ENCODE data around the gene KIAA1958.

KIAA1958 gene

GRCh38 chr9:112659906-112660305 lies 173.3 kb downstream of the KIAA1958 start:
- H3K79me2 ChIP-seq (ENCODE audit: low read length): no peaks in the 10 kb centered on the region
- no peak overlapping the region for H3K4me3 ChIP-seq (ENCODE audit: low read length)
- H2AFZ ChIP-seq (ENCODE audit: low read depth, low read length): no peak overlapping the region
- H3K9ac ChIP-seq (ENCODE audit: low read length): no peak overlapping the region
- H3K27me3 ChIP-seq (ENCODE audit: low read depth, low read length): no peaks in the 10 kb centered on the region
- no peak overlapping the region for H3K4me2 ChIP-seq (ENCODE audit: low read length)
- H3K36me3 ChIP-seq (replicated peaks; ENCODE audit: low read depth, low read length): no peaks in the 10 kb centered on the region
- no peaks in the 10 kb centered on the region for H4K20me1 ChIP-seq (ENCODE audit: insufficient read depth, low read length)
- TF ChIP-seq, protein P1, sequence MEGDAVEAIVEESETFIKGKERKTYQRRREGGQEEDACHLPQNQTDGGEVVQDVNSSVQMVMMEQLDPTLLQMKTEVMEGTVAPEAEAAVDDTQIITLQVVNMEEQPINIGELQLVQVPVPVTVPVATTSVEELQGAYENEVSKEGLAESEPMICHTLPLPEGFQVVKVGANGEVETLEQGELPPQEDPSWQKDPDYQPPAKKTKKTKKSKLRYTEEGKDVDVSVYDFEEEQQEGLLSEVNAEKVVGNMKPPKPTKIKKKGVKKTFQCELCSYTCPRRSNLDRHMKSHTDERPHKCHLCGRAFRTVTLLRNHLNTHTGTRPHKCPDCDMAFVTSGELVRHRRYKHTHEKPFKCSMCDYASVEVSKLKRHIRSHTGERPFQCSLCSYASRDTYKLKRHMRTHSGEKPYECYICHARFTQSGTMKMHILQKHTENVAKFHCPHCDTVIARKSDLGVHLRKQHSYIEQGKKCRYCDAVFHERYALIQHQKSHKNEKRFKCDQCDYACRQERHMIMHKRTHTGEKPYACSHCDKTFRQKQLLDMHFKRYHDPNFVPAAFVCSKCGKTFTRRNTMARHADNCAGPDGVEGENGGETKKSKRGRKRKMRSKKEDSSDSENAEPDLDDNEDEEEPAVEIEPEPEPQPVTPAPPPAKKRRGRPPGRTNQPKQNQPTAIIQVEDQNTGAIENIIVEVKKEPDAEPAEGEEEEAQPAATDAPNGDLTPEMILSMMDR (IDR thresholded peaks at IDR 0.05; ENCODE audit: low read depth, low read length): no peak
- no peak for TF ChIP-seq EZH2phosphoT487 (IDR thresholded peaks at IDR 0.05; ENCODE audit: low read depth)
- H3K9me3 ChIP-seq (ENCODE audit: insufficient read depth, low read length): no peaks in the 10 kb centered on the region
- H3K4me1 ChIP-seq (ENCODE audit: low read length): no peaks in the 10 kb centered on the region
- H3K27ac ChIP-seq (ENCODE audit: low read length): no peak overlapping the region

DNA sequence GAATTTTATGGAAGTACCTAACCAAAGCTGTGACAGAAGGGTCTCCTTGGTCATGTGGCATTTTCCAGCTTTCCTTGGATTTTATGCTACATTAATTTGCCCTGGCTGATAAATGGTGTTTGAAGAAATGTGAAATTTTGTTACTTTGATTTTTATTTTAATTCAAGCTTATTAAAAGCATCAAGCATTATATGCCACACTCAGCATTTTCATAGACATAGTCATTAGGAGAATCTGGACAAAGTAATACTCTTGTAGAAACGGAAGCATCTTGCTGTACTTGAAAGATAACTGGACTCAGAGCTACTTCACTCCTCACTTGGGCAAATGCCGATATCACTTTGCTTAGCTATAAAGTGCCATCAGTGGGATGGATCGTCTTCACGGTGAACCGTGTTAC lies 177.1 kb downstream of the KIAA1958 start:
- H2AFZ ChIP-seq (ENCODE audit: low read depth, low read length): no peak overlapping the region
- H3K9me3 ChIP-seq (ENCODE audit: insufficient read depth, low read length): no peaks in the 10 kb centered on the region
- no peak overlapping the region for H3K27ac ChIP-seq (ENCODE audit: low read length)
- H3K4me2 ChIP-seq (ENCODE audit: low read length): no peak overlapping the region
- H4K20me1 ChIP-seq (ENCODE audit: insufficient read depth, low read length): no peaks in the 10 kb centered on the region
- no peaks in the 10 kb centered on the region for H3K27me3 ChIP-seq (ENCODE audit: low read depth, low read length)
- TF ChIP-seq, protein P1 (IDR thresholded peaks at IDR 0.05; ENCODE audit: low read depth, low read length): no peak
- TF ChIP-seq EZH2phosphoT487 (IDR thresholded peaks at IDR 0.05; ENCODE audit: low read depth): no peak
- no peaks in the 10 kb centered on the region for H3K36me3 ChIP-seq (replicated peaks; ENCODE audit: low read depth, low read length)
- H3K79me2 ChIP-seq (ENCODE audit: low read length): no peaks in the 10 kb centered on the region
- no peaks in the 10 kb centered on the region for H3K4me1 ChIP-seq (ENCODE audit: low read length)
- no peak overlapping the region for H3K4me3 ChIP-seq (ENCODE audit: low read length)
- H3K9ac ChIP-seq (ENCODE audit: low read length): no peak overlapping the region

DNA sequence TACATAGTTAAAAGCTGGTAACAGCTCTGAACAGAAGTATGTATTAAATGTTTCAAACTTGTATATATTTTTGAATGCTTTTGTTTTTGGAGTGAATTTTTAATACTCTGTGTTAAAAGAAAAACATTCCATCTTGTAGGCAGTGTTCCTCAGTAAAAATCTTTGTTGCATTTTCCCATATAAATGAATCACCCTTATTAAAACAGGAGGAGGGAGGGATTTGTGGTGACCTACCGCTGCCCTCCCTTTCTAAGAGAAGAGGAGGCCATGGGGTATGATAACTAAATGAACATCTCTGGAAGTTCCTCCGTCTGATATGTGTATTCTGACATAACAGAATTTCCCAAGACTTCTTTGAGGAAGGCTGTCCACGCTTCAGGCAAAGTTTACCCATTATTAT lies 177.9 kb downstream of the KIAA1958 start:
- Histone ChIP-seq H4K20me1 (ENCODE audit: insufficient read depth, low read length) (no peaks in the 10 kb centered on the region), H3K4me3 (ENCODE audit: low read length) (no peak overlapping the region), H3K4me2 (ENCODE audit: low read length) (no peak overlapping the region), H3K9me3 (ENCODE audit: insufficient read depth, low read length) (no peaks in the 10 kb centered on the region), H3K79me2 (ENCODE audit: low read length) (no peaks in the 10 kb centered on the region), H3K27ac (ENCODE audit: low read length) (no peak overlapping the region), H3K9ac (ENCODE audit: low read length) (no peak overlapping the region), H3K27me3 (ENCODE audit: low read depth, low read length) (no peaks in the 10 kb centered on the region), H2AFZ (ENCODE audit: low read depth, low read length) (no peak overlapping the region), H3K36me3 (replicated peaks; ENCODE audit: low read depth, low read length) (no peaks in the 10 kb centered on the region), H3K4me1 (ENCODE audit: low read length) (no peaks in the 10 kb centered on the region)
- no peak for TF ChIP-seq EZH2phosphoT487 (IDR thresholded peaks at IDR 0.05; ENCODE audit: low read depth)
- TF ChIP-seq, protein P1 (IDR thresholded peaks at IDR 0.05; ENCODE audit: low read depth, low read length): no peak

DNA sequence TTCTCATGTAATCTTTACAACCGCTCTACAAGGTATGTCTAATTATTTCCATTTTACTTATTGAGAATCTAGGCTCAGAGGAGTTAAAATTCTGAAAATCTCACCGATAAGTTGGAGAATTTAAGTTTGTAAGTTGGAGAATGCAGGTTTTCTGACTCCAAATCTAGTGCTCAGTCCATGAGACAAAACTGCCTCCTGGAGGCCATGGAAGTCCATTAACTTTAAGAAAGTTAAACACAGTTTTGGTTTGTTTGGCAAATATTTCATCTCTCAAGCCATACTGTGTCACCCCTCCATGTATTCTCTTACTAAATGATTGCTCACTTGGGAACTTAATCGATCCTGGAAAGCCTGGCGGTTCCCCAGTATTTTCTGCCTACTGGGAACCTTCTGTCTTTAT lies 178.7 kb downstream of the KIAA1958 start:
- Histone ChIP-seq H3K27ac (ENCODE audit: low read length) (no peak overlapping the region), H4K20me1 (ENCODE audit: insufficient read depth, low read length) (no peaks in the 10 kb centered on the region), H3K36me3 (replicated peaks; ENCODE audit: low read depth, low read length) (no peaks in the 10 kb centered on the region), H3K9me3 (ENCODE audit: insufficient read depth, low read length) (no peaks in the 10 kb centered on the region), H2AFZ (ENCODE audit: low read depth, low read length) (no peak overlapping the region), H3K4me1 (ENCODE audit: low read length) (no peaks in the 10 kb centered on the region), H3K79me2 (ENCODE audit: low read length) (no peaks in the 10 kb centered on the region), H3K4me3 (ENCODE audit: low read length) (no peak overlapping the region), H3K4me2 (ENCODE audit: low read length) (no peak overlapping the region), H3K9ac (ENCODE audit: low read length) (no peak overlapping the region), H3K27me3 (ENCODE audit: low read depth, low read length) (no peaks in the 10 kb centered on the region)
- TF ChIP-seq EZH2phosphoT487 (IDR thresholded peaks at IDR 0.05; ENCODE audit: low read depth): no peak
- TF ChIP-seq, protein P1 (IDR thresholded peaks at IDR 0.05; ENCODE audit: low read depth, low read length): peak; percentile 52

Data from OCI-LY3 (cell line).